ENCODE measurements around the gene CERCAM.

The CERCAM gene

GRCh38 chr9:128394379-128395168 is 26.1 kb upstream of the CERCAM start:
- ChIA-PET POLR2A (interaction anchor here (0.7 kb wide), 1 partner anchor 11 kb away, joined by 5 read pairs; no protein-coding TSS in a partner anchor), CTCF (interaction anchor here (1.3 kb wide), 1 partner anchor 16 kb away, joined by 5 read pairs; no protein-coding TSS in a partner anchor)
- peaks cover 0 to 8% of the 10 kb centered on the region in 2 experiments; a peak in 1 of 3 replicates for H3K36me3 ChIP-seq (ENCODE audit: control insufficient read depth in 2 of 2, insufficient read depth in 1 of 2, low read length in 2 of 2)
- no peak for TF ChIP-seq ZNF621 (tag by site-specific recombination; IDR thresholded peaks at IDR 0.05)
- TF ChIP-seq HIC1 (tag by site-specific recombination; IDR thresholded peaks at IDR 0.05), result no peak
- no peak for TF ChIP-seq ZBTB17 (tag by site-specific recombination; IDR thresholded peaks at IDR 0.05)
- TF ChIP-seq ZBTB8A (tag by site-specific recombination; IDR thresholded peaks at IDR 0.05), result 0 out of 2 replicates have a peak, but pooled peaks have one; percentile 24
- no peaks in the 10 kb centered on the region for H3K9me3 ChIP-seq (ENCODE audit: control insufficient read depth, insufficient read depth, low read depth, low read length)
- H3K27ac ChIP-seq (ENCODE audit: extremely low read depth, low read depth, low read length), result no peak overlapping the region
- H3K4me1 ChIP-seq (ENCODE audit: control insufficient read depth, insufficient read depth, low read length), result no peaks in the 10 kb centered on the region
- no peak overlapping the region for H3K4me3 ChIP-seq (ENCODE audit: low read depth, low read length)

GRCh38 chr9:128396970-128397613 is 23.6 kb upstream of the CERCAM start:
- H3K27ac ChIP-seq (ENCODE audit: extremely low read depth, low read depth, low read length), result no peak overlapping the region
- CTCF ChIA-PET, result interaction anchor here (0.6 to 0.9 kb wide), 2 partner anchors 24 to 41 kb away, joined by 3 to 4 read pairs; partner anchors contain the start of gene CERCAM
- H3K4me3 ChIP-seq (ENCODE audit: low read depth, low read length), result no peak overlapping the region
- H3K9me3 ChIP-seq (ENCODE audit: control insufficient read depth, insufficient read depth, low read depth, low read length), result no peaks in the 10 kb centered on the region
- no peak for TF ChIP-seq ZNF707 (tag by site-specific recombination; IDR thresholded peaks at IDR 0.05)
- TF ChIP-seq ZNF155 (tag by site-specific recombination; IDR thresholded peaks at IDR 0.05), result no peak
- no peak for TF ChIP-seq SCRT2 (tag by site-specific recombination; IDR thresholded peaks at IDR 0.05)
- TF ChIP-seq ZNF37A (tag by site-specific recombination; IDR thresholded peaks at IDR 0.05), result no peak
- TF ChIP-seq ZBTB48 (tag by site-specific recombination; IDR thresholded peaks at IDR 0.05), result no peak
- no peak for TF ChIP-seq ZNF76 (tag by site-specific recombination; IDR thresholded peaks at IDR 0.05; ENCODE audit: borderline replicate concordance, low read depth)
- TF ChIP-seq ZSCAN30 (tag by site-specific recombination; IDR thresholded peaks at IDR 0.05), result no peak
- TF ChIP-seq ZNF133 (tag by site-specific recombination; IDR thresholded peaks at IDR 0.05), result no peak
- no peak for TF ChIP-seq ZNF664 (tag by site-specific recombination; IDR thresholded peaks at IDR 0.05)
- no peak for TF ChIP-seq ZFP69B (tag by site-specific recombination; IDR thresholded peaks at IDR 0.05)
- TF ChIP-seq PRDM1 (tag by site-specific recombination; IDR thresholded peaks at IDR 0.05), result no peak
- no peak for TF ChIP-seq ZNF777 (tag by site-specific recombination; IDR thresholded peaks at IDR 0.05; ENCODE audit: borderline replicate concordance)
- TF ChIP-seq ZNF18 (tag by site-specific recombination; IDR thresholded peaks at IDR 0.05), result no peak
- TF ChIP-seq ZNF16 (tag by site-specific recombination; IDR thresholded peaks at IDR 0.05; ENCODE audit: low read depth), result no peak
- no peak for TF ChIP-seq PRDM4 (tag by site-specific recombination; IDR thresholded peaks at IDR 0.05)
- TF ChIP-seq ZNF140 (tag by site-specific recombination; IDR thresholded peaks at IDR 0.05), result no peak
- POLR2A ChIA-PET, result interaction anchor here (0.7 to 1.8 kb wide), 2 partner anchors 10 to 26 kb away, joined by 3 to 4 read pairs; partner anchors contain the start of gene URM1
- H3K4me1 ChIP-seq (ENCODE audit: control insufficient read depth, insufficient read depth, low read length), result no peaks in the 10 kb centered on the region
- H3K36me3 ChIP-seq (ENCODE audit: control insufficient read depth in 2 of 2, insufficient read depth in 1 of 2, low read length in 2 of 2), result peaks cover 0 to 5% of the 10 kb centered on the region in 2 experiments; a peak in 1 of 3 replicates

Data from HEK293 (cell line).